AG04449 (cell line): Measurements from ENCODE around the gene TPO.

Experiments used
- CTCF ChIA-PET: fragments of 350-600 bp; formaldehyde crosslinking; extraction: SDS; loops from one replicate; lab custom pipeline; 2021; ENCODE audit warnings: antibody characterized with exemption; lab: Yijun Ruan, JAX
- POLR2A ChIA-PET: fragments of 400-600, 350-600 bp; formaldehyde crosslinking; extraction: SDS; loops from one replicate; lab custom pipeline; 2020; ENCODE audit warnings: antibody characterized with exemption, inconsistent platforms; lab: Yijun Ruan, JAX
- DNase-seq: peaks from one replicate; pipeline ENCODE4 v3.0.0-alpha.2; 2010; ENCODE audit warnings: low read depth, low spot score
- H3K4me3 ChIP-seq: 2 replicates; pipeline ENCODE4 v1.5.1; 2011; ENCODE audit warnings: low read depth, mild to moderate bottlenecking, control low read depth, low read length
- CTCF ChIP-seq: IDR thresholded peaks from one replicate; pipeline ENCODE4 v1.5.1; 2011; ENCODE audit warnings: mild to moderate bottlenecking, moderate library complexity, low read length, control low read depth, inconsistent platforms; ENCODE audit not compliant: insufficient read depth; ENCODE audit errors: missing control alignments

Gene TPO

GRCh38 chr2:1501038-1501851 is 88.0 kb downstream of the TPO start:
- POLR2A ChIA-PET, result interaction anchor here (0.8 kb wide), 1 partner anchor 149 kb away, joined by 3 read pairs; no protein-coding TSS in a partner anchor
- H3K4me3 ChIP-seq, result no peak overlapping the region
- no peak for DNase-seq
- TF ChIP-seq CTCF, result no peak
- CTCF ChIA-PET, result interaction anchor here (0.7 kb wide), 1 partner anchor 13 kb away, joined by 4 read pairs; no protein-coding TSS in a partner anchor

- ChIA-PET CTCF (no interaction called here), POLR2A (interaction anchor here (0.8 kb wide), 1 partner anchor 150 kb away, joined by 3 read pairs; no protein-coding TSS in a partner anchor)
- DNase-seq, result no peak
- TF ChIP-seq CTCF, result no peak
- H3K4me3 ChIP-seq, result no peak overlapping the region
Measured at GRCh38 chr2:1501991-1502390, 88.7 kb downstream of the TPO start.

GRCh38 chr2:1502891-1503304 is 89.6 kb downstream of the TPO start:
- no peak for DNase-seq
- POLR2A ChIA-PET, result no interaction called here
- H3K4me3 ChIP-seq, result no peak overlapping the region
- TF ChIP-seq CTCF, result no peak
- CTCF ChIA-PET, result interaction anchor here (0.7 kb wide), 1 partner anchor 544 kb away, joined by 3 read pairs; no protein-coding TSS in a partner anchor

- CTCF ChIA-PET, result no interaction called here
- no peak for DNase-seq
- H3K4me3 ChIP-seq, result no peak overlapping the region
- POLR2A ChIA-PET, result no interaction called here
- no peak for TF ChIP-seq CTCF
Measured at GRCh38 chr2:1503471-1504310, 90.4 kb downstream of the TPO start.

GRCh38 chr2:1504311-1504750 is 91.1 kb downstream of the TPO start:
- no peak overlapping the region for H3K4me3 ChIP-seq
- no peak for DNase-seq
- no peak for TF ChIP-seq CTCF
- ChIA-PET POLR2A (no interaction called here), CTCF (no interaction called here)

GRCh38 chr2:1505031-1505441 is 91.8 kb downstream of the TPO start:
- no peak overlapping the region for H3K4me3 ChIP-seq
- no peak for DNase-seq
- ChIA-PET CTCF (no interaction called here), POLR2A (no interaction called here)
- no peak for TF ChIP-seq CTCF
